Loucy (cell line): ENCODE results near the gene ADRA1B.

Experiments used
- CTCF ChIP-seq: fragments of 200-600 bp; sonication (generic); conservative IDR thresholded peaks from 2 replicates; pipeline ENCODE4 v1.5.1; 2014; ENCODE audit warnings: mild to moderate bottlenecking, antibody characterized with exemption, low read length
- EZH2phosphoT487 ChIP-seq: fragments of 200-600 bp; IDR thresholded peaks from 2 replicates; pipeline ENCODE4 v1.6.1; 2018; ENCODE audit warnings: antibody characterized with exemption, mild to moderate bottlenecking, moderate library complexity, borderline replicate concordance

DNA sequence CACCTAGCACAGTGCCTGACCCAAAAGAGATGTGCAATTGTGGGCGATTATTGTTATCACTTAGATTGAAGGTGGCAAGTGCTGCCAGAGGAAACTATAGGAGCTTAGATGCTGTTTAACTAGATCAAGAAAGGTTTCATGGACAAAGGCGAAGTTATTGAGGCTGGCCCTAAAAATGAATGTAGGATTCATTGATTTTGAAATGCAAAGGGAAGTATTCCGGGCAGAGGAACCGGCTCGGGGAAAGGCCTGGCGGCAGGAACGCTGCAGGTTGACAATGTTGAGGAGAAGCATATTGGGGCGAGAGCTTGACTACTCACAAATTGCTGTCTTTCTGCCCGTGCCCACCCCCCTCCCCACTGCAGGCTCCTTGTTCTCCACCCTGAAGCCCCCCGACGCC lies 55.2 kb downstream of the ADRA1B start:
- TF ChIP-seq CTCF (no peak), EZH2phosphoT487 (no peak)
